GM13977 (cell line): ENCODE data around the gene SYTL3.

ENCODE experiments used
- DNase-seq: peaks from one replicate; pipeline ENCODE4 v3.0.0; 2012; ENCODE audit warnings: low spot score
- CTCF ChIP-seq: IDR thresholded peaks from 2 replicates; pipeline ENCODE4 v1.5.1; 2012; ENCODE audit warnings: mild to moderate bottlenecking, control low read depth; ENCODE audit not compliant: insufficient read depth; ENCODE audit errors: extremely low read depth, missing control alignments
- in situ Hi-C: fragments of 300-500 bp; cut with MboI; formaldehyde crosslinking; loops from one replicate; pipeline ENCODE4 v1.12.0; 2022; ENCODE audit warnings: low sequenced_read_pairs, low pct_unique_long_range_greater_than_20kb, mixed read lengths, inconsistent platforms; ENCODE audit not compliant: unreplicated experiment

The SYTL3 gene

GRCh38 chr6:158801655-158802294, 151.9 kb downstream of the SYTL3 start:
- no peak for DNase-seq
- TF ChIP-seq CTCF: no peak
- in situ Hi-C loops: no loop called here

DNA sequence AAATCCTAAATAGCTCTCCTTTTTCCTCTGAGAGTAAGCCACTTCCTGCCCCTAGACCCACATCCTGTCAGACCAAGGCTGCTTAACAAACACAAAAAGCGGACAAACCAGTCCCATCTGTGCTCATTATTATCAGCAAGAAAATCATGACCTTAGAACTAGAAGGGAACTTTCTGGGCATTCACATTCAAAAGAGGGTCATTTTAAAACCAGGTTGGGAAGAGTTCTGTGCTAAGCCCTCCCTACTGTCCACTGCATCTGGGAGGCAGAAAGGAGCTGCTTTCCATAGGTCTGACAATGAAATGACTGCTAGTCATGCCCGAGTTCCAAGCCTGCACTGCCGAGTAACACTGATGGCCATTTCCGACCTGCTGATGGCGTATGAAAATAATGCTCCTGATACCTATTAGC, 153.9 kb downstream of the SYTL3 start:
- peak; percentile 45 for DNase-seq
- in situ Hi-C loops: no loop called here

GRCh38 chr6:158804207-158804606, 154.4 kb downstream of the SYTL3 start:
- no peak for DNase-seq
- in situ Hi-C loops: no loop called here
- TF ChIP-seq CTCF: no peak

More for the DNA sequence above, 153.9 kb downstream of the SYTL3 start:
- no peak for TF ChIP-seq CTCF

DNA sequence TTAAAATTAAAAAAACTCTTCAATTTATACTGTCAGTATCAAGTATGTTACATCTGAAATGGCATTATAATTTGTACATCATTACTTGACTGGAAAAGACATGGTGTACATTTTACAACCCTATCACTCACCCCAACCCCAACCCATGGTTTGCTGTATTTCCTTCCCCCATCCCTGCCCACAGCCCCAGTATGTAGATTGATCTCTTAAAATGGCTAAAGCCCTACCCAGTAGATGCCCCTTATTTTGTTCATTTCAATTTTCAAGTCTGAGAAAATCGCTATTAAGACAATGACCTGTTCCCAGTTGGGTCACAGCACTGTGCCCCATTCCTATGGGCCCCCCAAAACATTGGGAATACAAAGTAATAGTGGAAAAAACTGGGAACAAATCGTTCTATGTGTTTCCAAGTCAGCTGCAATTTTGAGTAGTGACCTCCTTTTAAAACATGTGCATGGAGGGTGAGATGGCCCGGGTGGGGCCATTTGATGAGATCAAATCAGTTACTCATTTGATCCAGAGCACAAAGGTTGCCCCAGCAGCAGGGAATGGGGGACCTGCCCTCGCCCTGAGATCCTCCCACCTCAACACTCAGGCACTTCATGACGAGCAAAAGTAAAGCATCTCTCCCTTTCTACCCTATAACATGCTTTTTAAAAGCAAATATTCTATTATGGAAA, 156.0 kb downstream of the SYTL3 start:
- in situ Hi-C loops: no loop called here
- TF ChIP-seq CTCF: no peak
- DNase-seq: no peak

DNA sequence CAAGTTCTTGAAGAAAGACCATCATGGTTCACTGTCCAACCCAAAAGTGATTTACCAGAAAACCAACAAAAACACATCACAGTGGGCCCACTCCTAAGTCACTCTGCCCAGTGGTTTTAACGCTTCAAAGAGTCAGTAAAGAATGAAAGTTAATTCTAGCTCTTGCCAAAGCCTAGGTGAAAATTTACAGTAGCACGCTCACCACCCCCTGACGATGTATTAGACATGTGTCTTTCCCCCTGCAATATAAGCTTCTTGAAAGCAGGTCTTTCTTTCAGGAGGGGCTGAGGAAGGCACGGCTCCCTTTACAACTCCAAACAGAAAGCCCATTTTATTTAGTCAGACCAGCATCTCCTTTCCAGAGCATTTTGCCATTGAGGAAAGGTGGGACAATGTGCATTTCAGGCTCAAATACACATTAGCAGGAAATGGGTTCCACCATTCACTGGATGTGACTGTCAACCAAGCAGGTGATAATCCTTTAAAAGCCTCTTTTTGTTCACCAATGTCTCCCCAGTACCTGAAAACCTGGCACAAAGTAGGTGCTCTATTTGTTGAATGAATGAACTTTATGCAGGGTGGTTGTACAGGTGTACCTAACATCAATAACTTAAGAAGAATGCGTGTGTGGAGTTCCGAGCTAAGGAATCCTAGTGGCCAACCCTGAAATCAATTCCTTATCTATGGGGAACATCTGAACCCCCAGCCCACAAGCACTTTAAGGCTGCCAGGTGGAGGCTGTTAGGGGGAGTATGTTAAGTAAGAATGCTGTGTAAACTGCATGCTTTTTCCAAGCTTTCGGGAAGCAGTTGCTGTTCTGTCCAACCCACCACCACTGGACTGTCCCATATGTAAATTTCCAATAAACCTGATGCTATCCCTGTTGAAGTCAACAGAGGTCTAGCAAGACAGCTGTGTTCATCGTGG, 157.9 kb downstream of the SYTL3 start:
- in situ Hi-C loops: no loop called here
- no peak for TF ChIP-seq CTCF
- no peak for DNase-seq

DNA sequence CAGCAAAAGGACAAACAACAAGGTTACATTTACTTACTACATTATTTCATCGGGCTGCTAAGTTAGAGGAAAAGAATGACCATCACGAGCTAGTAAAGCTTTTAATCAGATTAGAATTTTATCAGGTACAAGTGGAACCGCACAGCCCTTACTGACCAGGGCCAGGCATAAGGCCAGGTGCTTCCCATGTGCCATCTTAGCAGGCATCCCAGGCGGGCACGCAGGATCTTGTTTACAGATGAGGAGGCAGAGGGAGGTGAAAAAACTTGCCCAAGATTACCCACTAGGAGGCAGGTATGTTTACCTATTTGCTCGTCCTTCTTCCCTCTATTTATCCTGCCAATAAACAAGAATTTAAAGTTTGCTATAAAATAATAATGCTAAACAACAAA, 158.6 kb downstream of the SYTL3 start:
- no peak for TF ChIP-seq CTCF
- DNase-seq: no peak
- in situ Hi-C loops: no loop called here
